NT2/D1 (cell line): ENCODE results near the gene CTSA.

Source experiments
- YY1 ChIP-seq: IDR thresholded peaks from 2 replicates; pipeline ENCODE4 v1.6.1; 2011; ENCODE audit not compliant: insufficient read length, insufficient read depth
- ZNF274 ChIP-seq: IDR thresholded peaks from 2 replicates; pipeline ENCODE4 v1.6.1; 2011; ENCODE audit warnings: mild to moderate bottlenecking, low read depth, low read length

GRCh38 chr20:45899046-45899835 is 8.1 kb downstream of the CTSA start:
- TF ChIP-seq ZNF274: no peak
- no peak for TF ChIP-seq YY1
